CD1c-positive myeloid dendritic cell (primary cell): ENCODE data around the gene TUBB.
A peak's percentile ranks its signal among the peaks of the same experiment; 100 is the strongest.

Source experiments
- DNase-seq: peaks from one replicate; pipeline ENCODE4 v3.0.0-alpha.2; 2016; ENCODE audit errors: extremely low spot score

Gene TUBB

DNA sequence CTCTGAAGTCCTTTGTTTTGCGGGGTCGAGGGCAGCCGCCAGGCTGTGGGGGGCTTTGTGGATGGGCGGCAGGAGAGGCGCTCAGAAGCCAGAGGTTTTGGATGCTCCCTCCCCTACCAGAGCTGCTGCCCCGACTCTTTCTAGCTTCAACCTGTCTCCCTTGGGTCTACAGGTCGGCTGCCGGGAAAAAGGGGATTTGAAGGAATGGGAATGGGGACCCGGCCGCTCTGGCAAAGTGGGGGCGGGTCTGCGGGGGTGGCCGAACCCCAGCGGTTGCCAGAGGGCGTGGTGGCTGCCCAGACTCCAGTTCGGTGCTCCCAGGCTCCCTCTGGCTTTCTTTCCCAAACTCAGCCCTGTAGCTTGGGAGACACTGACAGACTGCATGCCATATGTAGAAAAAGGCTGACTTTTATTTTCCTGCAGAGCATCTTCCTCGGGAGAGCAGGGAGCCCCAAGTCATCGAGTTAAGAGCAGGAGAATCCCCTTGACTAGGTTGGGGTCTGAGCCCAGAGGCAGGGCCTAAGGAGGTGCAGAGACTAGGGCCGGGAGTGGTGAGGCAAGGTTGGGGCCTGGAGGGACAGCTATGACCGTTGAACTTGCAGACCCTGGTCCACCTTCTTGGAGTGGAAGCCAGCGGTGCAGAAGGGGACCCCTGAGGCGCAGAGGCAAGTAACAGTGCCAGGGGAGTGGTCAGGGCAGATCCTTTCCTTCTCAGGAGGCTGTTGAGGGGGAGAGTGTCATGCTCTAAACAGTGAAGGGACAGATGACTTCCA, 32.3 kb upstream of the TUBB start:
- DNase-seq: no peak

DNA sequence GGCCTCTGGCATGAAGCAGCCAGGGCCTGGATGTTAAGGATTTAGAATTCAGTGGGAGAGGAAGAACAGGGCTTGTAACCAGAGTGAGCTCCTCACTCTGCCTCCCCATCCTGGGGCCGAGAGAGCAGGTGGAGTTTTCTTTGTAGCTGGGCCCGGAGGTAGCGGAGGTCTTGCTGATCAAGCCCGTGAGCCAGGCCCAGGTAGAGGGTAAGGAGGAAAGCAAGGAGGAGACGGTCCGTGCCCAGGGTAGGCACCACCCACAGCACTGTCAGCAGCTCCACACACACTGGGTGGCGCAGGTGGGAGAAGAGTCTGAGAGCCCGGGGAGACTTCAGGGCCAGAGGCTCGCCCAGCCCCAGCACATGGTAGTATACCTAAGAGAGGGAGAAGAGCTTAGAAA, 31.6 kb upstream of the TUBB start:
- DNase-seq: no peak

DNA sequence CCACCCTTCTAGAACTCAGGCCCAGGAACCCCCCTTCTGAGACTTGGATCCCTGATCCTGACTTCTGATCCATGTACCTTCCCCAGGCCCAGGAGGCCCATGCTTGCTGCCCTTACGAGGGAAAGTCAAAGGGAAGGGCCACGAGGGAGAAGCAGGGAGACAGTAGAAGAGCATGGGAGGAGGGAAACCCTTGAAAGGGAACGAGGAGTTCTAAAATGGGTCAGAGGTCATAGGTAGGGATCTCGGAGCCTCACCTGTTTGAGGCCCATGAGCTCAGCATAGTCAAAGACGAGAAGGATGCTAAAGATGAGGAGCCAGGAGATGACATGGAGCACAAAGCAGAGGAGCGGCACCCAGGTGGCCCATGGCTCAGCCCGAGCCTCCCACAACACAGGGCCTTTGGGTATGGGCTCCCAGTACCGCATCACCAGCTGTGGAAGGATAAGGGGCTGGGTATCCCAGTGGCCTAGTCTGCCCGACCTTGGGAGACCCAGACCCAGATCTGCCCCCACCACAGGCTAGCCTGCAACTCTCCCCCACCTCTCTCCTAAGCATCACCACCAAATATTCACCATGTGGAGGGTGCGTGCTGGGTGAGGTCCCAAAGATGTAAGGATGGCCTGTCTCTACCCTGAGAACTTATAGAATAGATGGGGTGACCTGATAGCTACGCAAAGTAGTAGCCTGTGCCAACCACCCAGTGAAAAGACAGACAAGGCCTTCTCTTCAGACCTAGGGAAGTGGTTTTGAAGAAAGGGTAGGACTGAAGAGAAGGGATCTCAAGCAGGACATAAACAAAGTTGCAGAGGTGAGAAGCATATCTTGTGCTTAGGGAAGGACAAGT, 30.9 kb upstream of the TUBB start:
- no peak for DNase-seq

DNA sequence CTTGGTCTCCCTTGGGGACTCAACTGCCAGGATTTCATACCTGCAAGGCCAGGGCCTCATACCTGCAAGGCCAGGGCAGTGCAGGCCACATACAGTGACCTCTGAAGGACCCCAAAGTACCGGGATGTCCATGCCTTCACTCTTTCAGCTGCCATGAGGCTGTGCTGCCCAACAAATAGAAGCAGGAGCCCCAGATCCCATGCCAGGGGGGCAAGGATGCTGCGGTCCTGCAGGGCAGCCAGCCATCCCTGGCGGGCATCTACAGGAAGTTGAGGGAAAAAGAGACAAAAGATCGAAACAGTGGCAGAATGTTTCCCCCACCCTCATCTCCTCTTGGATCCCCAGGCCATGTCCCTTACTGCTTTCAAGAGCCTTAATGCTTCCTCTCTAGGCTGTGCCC, 30.2 kb upstream of the TUBB start:
- no peak for DNase-seq

DNA sequence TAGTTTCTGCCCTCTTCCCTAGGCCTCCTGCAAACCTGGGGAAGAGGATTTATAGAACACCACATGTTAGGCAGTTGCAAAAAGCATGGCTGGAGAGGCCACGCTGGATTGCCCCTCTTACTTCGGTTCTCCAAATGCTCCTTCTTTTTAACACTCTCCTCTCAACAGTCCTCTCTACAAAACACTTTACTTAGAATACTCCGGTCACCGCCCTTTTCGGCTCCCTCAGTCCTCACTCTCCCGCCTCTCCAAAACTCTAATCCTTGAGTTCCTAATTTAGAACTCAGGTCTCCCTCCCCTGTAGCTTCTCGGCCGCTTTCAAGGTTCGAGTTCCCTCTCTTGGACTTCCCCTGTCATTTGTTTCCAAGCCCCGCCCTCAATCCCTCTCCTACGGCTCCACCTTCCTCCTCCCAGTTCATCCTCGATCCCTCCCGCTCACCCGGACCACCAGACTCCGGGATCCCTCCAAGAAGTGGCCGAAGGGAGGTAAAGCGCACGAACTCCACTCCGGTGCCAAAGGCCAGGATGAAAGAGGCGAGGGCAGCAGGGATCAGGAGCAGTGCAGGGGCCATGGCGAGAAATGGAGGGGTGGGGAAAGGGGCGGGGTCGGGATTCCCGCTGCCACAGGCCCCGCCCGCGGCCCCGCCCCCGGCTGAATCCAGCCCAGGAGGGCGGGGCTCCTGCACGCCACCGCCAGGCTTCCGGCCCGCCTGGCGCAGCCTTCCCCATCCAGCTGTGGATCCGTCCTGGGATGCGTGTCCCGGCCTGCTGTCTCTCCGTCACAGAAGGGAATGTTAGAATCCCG, 29.5 kb upstream of the TUBB start, which contains the start of gene NRM:
TSS of gene NRM (minus strand) at position 582 of the 805 bp plus-strand sequence. CDS start at position 572, 10 bp downstream.
- peak; percentile 91 for DNase-seq

DNA sequence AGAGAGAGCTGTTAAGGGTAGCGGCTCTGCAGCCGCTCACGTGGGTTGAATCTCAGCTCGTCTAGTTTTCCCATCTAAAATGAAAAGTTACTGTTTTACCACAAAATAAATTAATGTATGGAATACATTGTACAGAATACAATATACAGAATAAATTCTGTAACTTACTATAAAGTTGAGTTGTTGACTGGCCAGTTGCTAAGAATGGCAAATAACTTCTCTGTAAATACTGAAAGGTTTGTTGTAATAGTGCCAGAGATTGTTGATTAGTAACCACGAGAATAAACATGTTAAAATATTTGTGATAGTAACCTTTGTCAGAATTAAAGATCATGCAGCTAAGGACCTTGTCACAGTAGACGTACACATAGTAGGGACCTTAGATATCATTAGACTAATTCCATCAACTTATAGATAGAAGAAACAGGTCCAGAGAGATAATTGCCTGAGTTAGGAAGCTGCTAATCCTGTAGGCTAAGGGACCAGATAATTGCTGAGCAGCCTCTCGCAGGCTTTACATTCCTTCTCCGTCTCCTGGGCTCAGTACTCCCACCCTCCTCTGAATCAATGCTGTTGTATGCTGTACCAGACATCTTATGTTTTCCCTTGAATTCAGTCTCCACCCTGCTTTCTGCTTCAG, 28.8 kb upstream of the TUBB start:
- no peak for DNase-seq

DNA sequence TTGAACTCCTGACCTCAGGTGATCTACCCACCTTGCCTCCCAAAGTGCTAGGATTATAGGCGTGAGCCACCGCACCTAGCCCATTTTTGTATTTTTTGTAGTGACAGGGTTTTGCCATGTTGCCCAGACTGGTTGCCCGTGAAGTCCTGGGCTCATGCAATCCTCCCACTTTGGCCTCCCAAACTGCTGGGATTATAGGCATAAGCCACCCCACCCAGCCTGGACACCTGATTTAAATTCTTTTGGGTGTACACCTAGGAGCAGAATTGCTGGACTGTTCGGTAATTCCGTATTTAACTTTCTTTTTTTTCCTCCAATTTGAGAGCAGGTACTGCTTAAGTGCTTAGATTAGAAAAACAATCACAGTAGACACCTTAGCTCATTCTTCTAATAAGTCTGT, 23.7 kb upstream of the TUBB start:
- DNase-seq: no peak

DNA sequence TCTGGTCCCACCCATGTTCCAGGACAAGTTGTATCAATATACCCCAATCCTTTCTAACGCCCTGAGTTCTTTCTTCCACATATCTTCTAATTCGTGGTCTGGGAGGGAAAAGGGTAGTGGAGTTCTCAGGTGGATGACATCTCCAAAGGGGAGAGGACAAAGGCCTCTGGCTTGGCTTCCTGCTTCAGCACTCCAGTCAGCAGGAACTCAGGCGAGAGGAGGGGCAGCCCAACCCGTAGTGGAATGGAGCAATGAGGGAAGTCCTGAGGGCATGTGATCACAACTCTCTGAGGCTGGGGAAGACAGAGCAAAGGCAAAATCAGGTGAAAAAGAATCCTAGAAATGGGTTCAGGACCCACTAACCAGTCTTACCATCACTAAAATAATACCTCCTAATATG, 19.8 kb upstream of the TUBB start:
- DNase-seq: peak; percentile 61

DNA sequence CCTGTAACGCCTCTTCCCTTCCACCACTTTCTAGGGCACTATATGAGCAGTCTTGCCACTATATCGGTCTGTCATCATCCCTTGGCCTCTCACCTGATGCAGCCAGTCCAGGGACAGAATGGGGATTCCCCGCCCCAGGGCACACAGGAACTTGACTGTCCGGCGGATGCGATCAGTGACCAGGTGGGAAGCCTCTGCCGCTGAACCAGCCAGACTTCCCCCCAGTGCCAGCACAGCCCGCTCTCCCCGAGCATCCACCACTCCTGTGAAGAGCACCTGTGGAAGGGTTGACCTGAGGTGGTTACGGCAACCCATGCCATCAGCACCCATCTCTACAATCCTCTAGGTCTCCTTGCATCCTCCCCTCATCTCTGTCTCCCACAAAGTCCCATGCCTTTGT, 17.1 kb upstream of the TUBB start:
- DNase-seq: no peak

DNA sequence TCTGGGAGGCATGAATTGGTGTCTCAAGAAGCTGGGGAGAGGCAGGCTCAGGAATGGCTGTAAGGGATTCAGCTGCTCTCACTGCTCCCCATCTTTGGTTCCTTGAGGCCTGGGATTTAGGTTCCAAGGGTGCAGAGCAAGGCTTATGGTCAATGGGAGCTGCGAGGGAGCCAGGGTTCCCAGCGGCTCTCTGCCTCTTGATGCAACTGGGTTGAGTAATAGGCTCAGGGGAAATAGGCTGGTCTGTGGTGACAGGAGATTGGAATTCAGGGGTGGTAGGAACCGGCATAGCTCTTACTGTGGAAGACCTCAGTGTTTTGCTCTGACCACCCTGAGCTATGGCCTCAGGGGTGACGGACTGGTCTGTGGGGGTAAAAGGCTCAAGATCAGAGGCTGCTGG, 16.3 kb upstream of the TUBB start:
- DNase-seq: no peak

DNA sequence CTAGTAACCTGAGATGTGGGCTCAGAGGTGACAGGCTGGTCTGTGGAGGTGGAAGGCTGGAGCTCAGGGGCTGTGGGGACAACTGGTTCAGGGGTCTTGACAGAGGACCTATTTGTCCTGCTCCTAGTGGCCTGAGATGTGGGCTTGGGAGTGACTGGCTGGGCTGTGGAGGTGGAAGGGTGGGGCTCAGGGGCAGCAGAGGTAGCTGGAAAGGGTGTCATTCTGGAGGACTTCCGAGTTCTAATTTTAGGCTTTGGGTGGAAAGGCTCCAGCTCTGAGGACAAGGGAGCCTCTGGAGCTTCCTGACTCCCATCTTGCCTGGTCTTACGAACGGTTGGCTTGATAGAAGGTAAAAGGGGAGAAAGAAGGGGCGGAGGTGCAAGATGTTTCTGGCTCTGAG, 14.5 kb upstream of the TUBB start:
- no peak for DNase-seq

DNA sequence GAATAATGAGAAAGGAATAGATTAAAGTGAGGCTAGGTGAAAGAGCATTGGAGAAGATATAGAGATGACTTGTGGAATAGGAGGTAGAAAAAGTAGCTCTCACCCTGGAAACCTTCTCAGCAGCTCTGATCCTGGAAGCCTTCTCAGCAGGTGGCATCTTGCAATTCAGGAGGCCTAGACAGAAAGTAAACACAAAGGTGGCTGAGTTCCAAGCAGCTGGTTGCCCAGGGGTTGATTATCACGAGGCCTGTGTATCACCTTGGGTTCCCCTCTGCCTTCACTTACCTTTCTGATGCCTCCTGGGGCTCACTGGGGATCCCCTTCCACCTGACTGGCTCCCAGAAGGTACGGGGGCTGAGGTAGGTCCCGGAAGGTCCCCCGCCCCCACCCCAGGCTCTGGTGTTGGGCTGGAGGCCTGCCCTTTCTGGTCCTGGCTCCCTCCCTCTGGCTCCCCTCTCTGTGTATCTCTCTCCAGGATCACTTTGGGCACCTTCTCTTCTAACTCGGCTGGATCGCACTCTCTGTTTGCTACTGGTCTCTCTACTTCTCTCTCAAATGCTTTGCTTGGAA, 12.8 kb upstream of the TUBB start:
- DNase-seq: no peak

DNA sequence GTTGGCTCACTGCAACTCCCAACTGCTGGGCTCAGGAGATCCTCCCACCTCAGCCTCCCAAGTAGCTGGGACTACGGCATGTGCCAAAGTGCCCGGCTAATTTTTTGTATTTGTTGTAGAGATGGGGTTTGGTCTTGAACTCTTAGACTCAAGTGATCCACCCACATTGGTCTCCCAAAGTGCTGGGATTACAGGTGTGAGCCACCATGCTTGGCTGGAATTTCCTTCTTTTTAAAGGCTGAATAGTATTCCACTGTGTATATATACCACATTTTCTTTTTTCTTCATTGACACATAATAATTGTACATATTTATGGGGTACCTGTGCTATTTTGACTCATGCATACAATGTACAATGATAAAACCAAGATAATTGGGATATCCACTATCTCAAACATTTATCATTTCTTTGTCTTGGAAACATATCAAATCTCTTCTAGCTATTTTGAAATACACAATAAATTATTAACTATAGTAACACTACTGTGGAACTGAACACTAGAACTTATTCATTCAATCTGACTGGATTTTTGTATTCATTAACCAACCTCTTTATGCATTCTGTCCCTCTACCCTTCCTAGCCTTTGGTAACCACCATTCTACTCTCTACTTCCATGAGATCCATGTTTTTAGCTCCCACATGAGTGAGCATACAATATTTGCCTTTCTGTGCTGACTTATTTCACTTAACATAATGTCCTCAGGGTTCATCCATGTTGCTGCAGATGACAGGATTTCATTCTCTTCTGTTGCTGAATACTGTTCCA, 10.9 kb upstream of the TUBB start:
- no peak for DNase-seq

DNA sequence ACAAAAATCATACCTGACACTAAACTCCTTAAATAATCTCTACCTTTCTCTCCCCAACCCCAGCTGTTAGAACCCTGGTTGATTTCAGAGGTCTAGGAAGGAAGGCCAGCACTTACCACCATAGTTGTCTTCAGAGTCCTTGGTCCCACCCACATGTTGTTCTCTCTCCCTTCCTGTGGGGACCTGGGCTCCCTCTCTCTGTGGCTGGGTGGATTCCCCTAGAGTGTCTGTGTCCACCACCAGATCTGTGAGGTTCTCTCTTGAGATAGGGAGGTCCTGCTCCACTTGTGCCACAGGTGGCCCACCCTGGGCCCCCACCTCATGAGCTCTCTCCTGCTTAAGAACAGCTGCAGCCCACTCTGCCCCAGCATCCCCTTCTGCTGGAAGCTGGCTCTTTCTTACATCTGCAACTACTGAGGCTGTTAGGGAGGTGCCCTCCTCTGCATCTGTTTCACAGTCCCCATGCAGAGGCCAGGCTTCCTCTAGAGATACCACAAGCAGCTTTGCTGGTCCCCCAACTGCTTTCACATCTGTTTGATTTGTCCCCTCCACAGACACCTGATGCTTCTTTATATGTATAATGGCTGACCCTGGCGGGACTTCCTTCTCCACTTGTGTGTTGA, 8.3 kb upstream of the TUBB start:
- DNase-seq: no peak

DNA sequence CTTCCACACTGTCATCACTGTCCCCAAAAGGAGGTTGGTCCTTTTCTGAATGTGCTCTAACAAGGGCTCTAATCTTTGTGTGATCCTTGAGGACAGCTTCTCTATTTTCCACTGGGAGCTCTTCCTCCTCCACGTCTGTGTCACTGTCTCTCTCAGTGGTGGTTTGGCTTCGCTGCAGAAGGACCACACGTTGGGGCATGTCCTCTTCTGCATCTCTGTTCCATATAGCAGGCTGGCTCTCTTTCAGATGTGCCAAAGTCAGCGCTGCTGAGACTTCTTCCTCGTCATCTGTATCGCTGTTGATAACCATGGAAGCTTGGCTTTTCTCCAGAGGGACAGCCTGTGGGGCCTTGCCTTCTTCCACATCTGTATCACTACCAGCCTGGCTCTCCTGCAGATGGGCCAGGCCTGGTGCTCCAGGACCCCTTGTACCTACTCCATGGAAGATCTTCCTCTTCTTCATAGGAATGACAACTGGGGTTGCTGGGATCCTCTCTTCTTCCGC, 7.7 kb upstream of the TUBB start:
- no peak for DNase-seq

DNA sequence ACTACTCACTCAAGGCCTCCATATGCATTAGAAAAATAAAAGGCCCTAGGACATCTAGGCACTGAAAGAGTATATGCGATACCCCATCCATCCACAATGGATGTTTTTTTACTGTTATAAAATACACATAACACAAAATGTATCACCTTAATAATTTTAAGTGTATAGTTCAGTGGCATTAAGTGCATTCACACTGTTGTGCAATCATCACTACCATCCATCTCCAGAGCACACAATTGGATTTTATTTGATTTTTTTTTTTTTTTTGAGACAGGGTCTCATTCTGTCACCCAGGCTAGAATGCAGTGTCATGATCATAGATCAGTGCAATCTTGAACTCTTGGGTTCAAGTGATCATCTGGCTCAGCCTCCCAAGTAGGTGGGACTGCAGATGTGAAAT, 5.9 kb upstream of the TUBB start:
- no peak for DNase-seq

DNA sequence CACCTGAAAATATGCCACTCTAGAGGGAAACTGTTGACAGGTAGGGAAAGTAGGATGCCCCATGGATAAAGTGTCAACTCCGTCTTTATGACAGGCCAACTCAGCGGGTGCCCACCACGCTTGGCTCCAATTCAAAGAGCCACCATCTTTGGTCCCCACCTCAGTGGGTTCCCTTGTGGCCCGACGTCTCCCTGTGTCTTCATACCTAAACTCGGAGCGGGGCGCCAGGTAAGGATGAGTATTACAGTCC, 3.3 kb upstream of the TUBB start:
- no peak for DNase-seq

DNA sequence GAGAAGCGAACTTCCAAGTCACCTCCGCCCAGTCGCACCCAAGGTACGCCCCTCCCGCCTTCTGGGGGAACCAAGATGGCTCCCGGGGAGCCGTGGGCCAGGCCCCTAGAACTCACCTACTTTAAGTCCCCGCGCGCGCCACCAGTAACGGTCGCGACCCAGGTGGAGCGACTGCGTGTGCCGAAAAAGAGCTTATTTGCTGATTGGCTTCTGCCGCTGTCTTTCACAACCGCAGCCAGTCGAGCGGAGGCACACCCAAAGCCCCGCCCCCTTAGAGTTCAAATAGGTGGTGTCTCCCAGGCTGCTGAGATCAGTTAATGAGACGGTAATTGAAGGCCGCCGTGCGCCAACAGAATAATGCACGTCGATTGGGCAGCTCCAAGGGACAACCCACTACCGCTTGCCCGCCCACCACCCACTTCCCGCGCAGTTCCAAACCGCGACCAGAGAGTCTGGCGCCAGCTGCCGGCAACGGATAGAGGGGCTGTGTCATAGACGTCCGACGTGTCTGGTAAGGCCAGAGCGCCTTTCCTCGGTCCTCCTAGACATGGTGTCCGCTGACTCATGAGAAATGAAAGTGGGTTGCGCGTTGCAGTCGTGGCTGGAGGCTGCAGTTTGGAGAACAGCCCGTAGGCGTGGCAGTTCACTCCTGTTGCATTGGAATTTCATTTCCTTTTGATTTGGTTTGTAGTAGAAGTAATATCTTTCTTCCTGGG, 2.9 kb upstream of the TUBB start, which contains the start of gene MDC1:
TSS of gene MDC1 (minus strand) at position 153 of the 716 bp plus-strand sequence. CDS start 2,106 bp downstream, outside the sequence.
- peak; percentile 99 for DNase-seq
